Body of pancreas (tissue), 4 donors: ENCODE data around the gene SP2.

ENCODE experiments used
- POLR2A ChIP-seq, 3 donors: fragments of 450-650 bp; IDR thresholded peaks; one replicate each; pipeline ENCODE4 v1.6.1; 2016; ENCODE audit warnings: antibody characterized with exemption in 3 of 3, mild to moderate bottlenecking in 2 of 3
- TF ChIP-seq, protein P1 (sequence below), 7 experiments: fragments of 450-650 bp in 4 of 7; fragments of 200-600 bp in 3 of 7; sonication (generic) in 3 of 7; IDR thresholded peaks; one replicate each; pipeline ENCODE4 v1.5.1; 2016 to 2019; ENCODE audit warnings: antibody characterized with exemption in 7 of 7

DNA sequence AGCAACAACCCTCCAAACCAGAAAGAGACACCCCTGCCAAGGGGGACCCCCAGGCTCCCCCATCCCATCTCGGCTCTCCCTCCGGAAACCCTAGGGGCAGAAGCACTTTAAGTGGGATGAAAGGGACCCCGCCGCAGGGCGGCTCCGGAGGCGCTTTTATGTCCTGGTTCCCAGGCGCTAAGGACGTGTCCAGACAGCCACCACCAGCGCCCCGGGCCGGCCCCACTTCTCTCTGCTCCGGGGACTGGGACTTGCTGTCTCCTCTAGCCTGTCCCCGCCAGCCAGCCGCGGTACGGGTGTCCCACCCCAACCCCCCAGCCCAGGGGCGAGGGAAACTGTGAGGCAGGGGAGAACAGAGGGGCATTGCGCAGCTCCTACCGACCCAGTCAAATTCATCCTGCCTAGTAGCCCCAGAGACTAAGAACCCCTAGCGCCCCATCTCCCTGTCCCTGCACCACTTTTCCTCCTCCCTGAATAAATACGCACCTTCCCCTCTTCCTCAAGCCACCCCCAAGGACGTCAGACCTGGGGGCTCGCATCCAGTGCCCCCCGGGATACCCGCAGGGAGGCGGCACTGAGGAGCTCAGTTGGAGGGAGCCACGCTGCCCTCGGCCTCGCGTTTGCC lies 49.2 kb upstream of the SP2 start:
- TF ChIP-seq, protein P1, sequence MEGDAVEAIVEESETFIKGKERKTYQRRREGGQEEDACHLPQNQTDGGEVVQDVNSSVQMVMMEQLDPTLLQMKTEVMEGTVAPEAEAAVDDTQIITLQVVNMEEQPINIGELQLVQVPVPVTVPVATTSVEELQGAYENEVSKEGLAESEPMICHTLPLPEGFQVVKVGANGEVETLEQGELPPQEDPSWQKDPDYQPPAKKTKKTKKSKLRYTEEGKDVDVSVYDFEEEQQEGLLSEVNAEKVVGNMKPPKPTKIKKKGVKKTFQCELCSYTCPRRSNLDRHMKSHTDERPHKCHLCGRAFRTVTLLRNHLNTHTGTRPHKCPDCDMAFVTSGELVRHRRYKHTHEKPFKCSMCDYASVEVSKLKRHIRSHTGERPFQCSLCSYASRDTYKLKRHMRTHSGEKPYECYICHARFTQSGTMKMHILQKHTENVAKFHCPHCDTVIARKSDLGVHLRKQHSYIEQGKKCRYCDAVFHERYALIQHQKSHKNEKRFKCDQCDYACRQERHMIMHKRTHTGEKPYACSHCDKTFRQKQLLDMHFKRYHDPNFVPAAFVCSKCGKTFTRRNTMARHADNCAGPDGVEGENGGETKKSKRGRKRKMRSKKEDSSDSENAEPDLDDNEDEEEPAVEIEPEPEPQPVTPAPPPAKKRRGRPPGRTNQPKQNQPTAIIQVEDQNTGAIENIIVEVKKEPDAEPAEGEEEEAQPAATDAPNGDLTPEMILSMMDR (IDR thresholded peaks at IDR 0.05) = no peak
- no peak for TF ChIP-seq POLR2A (IDR thresholded peaks at IDR 0.05)
